HCT116 (cell line): Measurements from ENCODE around the gene ENPEP. TPM values are rescaled to one million over a fixed set of nuclear protein-coding genes. Genes with fewer than 3 reads are reported as not detected.

ENCODE experiments used
- ATAC-seq: fragments of 200-7000 bp; cut with Tn5 transposase; 2 replicates; pipeline ENCODE4 v1.9.1; 2020; ENCODE audit warnings: mild to moderate bottlenecking, moderate library complexity
- BruUV-seq: library from RNA; stranded (reverse); fragments of 400-500 nt; replicated peaks from 2 replicates; lab custom pipeline; 2021; lab: Mats Ljungman, UMichigan
- CTCF ChIA-PET: fragments of 300-600 bp; sonication (Branson Sonifier 250); formaldehyde crosslinking; loops from one replicate; lab custom pipeline; 2021; ENCODE audit warnings: antibody characterized with exemption; lab: Charles Lee
- POLR2A ChIA-PET: fragments of 300-600, 350-600 bp; sonication (Branson Sonifier 250); formaldehyde crosslinking; loops from one replicate; lab custom pipeline; 2021; ENCODE audit warnings: antibody characterized with exemption; lab: Charles Lee
- RAD21 ChIA-PET, 2 experiments: fragments of 300-600 bp; sonication (Branson Sonifier 250); formaldehyde crosslinking; loops; one replicate each; lab custom pipeline; 2023; ENCODE audit warnings: low total read pairs in 2 of 2; ENCODE audit not compliant: uncharacterized antibody in 2 of 2, unreplicated experiment in 2 of 2, low non-redundant PET in 1 of 2; lab: Charles Lee
- DNase-seq: peaks from one replicate; pipeline ENCODE4 v3.0.0-alpha.2; 2010; ENCODE audit warnings: low read depth, low spot score
- H2AFZ ChIP-seq: fragments of 200-600 bp; shearing (Covaris generic), sonication (generic); 2 replicates; pipeline ENCODE4 v1.6.1; 2017; ENCODE audit warnings: low read depth, mixed run types, mixed read lengths, antibody characterized with exemption, low read length; ENCODE audit not compliant: poor library complexity, severe bottlenecking
- H3K27ac ChIP-seq: 2 replicates; pipeline ENCODE4 v1.5.1; 2012; ENCODE audit warnings: low read depth, low read length
- H3K27me3 ChIP-seq: fragments of 200-600 bp; sonication (generic); 2 replicates; pipeline ENCODE4 v1.6.1; 2016; ENCODE audit warnings: mixed run types, low read length, mixed read lengths; ENCODE audit not compliant: insufficient read depth
- H3K36me3 ChIP-seq, 2 experiments: fragments of 200-500 bp in 1 of 2; fragments of 200-600 bp in 1 of 2; sonication (Bioruptor generic) in 1 of 2; sonication (generic) in 1 of 2; 2 replicates each; pipeline versions ENCODE4 v1.5.1 to v1.6.1; 2014 to 2016; ENCODE audit warnings: low read length in 2 of 2, inconsistent platforms in 1 of 2, mixed read lengths in 1 of 2, mixed run types in 1 of 2; ENCODE audit not compliant: insufficient read depth in 2 of 2, control insufficient read depth in 1 of 2
- H3K4me1 ChIP-seq, 2 experiments: fragments of 200-600 bp in 1 of 2; sonication (generic) in 1 of 2; 2 replicates each; pipeline versions ENCODE4 v1.5.1 to v1.6.1; 2012 to 2017; ENCODE audit warnings: low read length in 2 of 2, inconsistent platforms in 1 of 2, mild to moderate bottlenecking in 1 of 2, mixed read lengths in 1 of 2, mixed run types in 1 of 2, moderate library complexity in 1 of 2; ENCODE audit not compliant: insufficient read depth in 2 of 2, control insufficient read depth in 1 of 2
- H3K4me2 ChIP-seq: fragments of 200-600 bp; sonication (generic); 2 replicates; pipeline ENCODE4 v1.6.1; 2017; ENCODE audit warnings: mixed run types, low read length, mixed read lengths
- H3K4me3 ChIP-seq, 2 experiments: fragments of 200-600 bp in 1 of 2; sonication (generic) in 1 of 2; replicated peaks in 1 of 2; 2 replicates each; pipeline ENCODE4 v1.5.1; 2011 to 2016; ENCODE audit warnings: low read length in 2 of 2, control low read depth in 1 of 2, low read depth in 1 of 2, mild to moderate bottlenecking in 1 of 2, mixed read lengths in 1 of 2, mixed run types in 1 of 2
- H3K79me2 ChIP-seq: fragments of 200-600 bp; sonication (generic); 2 replicates; pipeline ENCODE4 v1.6.1; 2017; ENCODE audit warnings: mild to moderate bottlenecking, mixed run types, low read length, moderate library complexity, mixed read lengths; ENCODE audit not compliant: insufficient read depth
- H3K9ac ChIP-seq: fragments of 200-600 bp; sonication (generic); 2 replicates; pipeline ENCODE4 v1.6.1; 2016; ENCODE audit warnings: low read length, mixed read lengths
- H3K9me2 ChIP-seq: fragments of 200-600 bp; sonication (generic), shearing (Covaris generic); 2 replicates; pipeline ENCODE4 v1.6.1; 2017; ENCODE audit warnings: mixed run types, mild to moderate bottlenecking, moderate library complexity; ENCODE audit not compliant: insufficient read depth
- H3K9me3 ChIP-seq, 2 experiments: fragments of 200-500 bp in 1 of 2; fragments of 200-600 bp in 1 of 2; sonication (Bioruptor generic) in 1 of 2; sonication (generic) in 1 of 2; 2 replicates each; pipeline ENCODE4 v1.6.1; 2014 to 2017; ENCODE audit warnings: low read length in 2 of 2, mixed read lengths in 2 of 2, inconsistent platforms in 1 of 2, low read depth in 1 of 2, mild to moderate bottlenecking in 1 of 2, mixed run types in 1 of 2, moderate library complexity in 1 of 2; ENCODE audit not compliant: control insufficient read depth in 1 of 2, insufficient read depth in 1 of 2
- H4K20me1 ChIP-seq: fragments of 200-600 bp; sonication (generic), shearing (Covaris generic); 2 replicates; pipeline ENCODE4 v1.6.1; 2017; ENCODE audit warnings: mixed run types, mild to moderate bottlenecking, moderate library complexity; ENCODE audit not compliant: insufficient read depth
- CBX3 ChIP-seq: IDR thresholded peaks from 2 replicates; pipeline ENCODE4 v1.6.1; 2012; ENCODE audit warnings: low read depth
- CEBPB ChIP-seq: IDR thresholded peaks from 2 replicates; pipeline ENCODE4 v1.6.1; 2012; ENCODE audit warnings: low read depth
- FOSL1 ChIP-seq: IDR thresholded peaks from 2 replicates; pipeline ENCODE4 v1.6.1; 2012; ENCODE audit warnings: low read depth
- JUND ChIP-seq: IDR thresholded peaks from 2 replicates; pipeline ENCODE4 v1.6.1; 2012
- RAD21 ChIP-seq: IDR thresholded peaks from 2 replicates; pipeline ENCODE4 v1.6.1; 2012; ENCODE audit warnings: low read depth, mild to moderate bottlenecking
- REST ChIP-seq: IDR thresholded peaks from 2 replicates; pipeline ENCODE4 v1.6.1; 2012; ENCODE audit warnings: low read depth
- SIN3A ChIP-seq: IDR thresholded peaks from 2 replicates; pipeline ENCODE4 v1.6.1; 2012; ENCODE audit warnings: low read depth
- SP1 ChIP-seq: IDR thresholded peaks from 2 replicates; pipeline ENCODE4 v1.6.1; 2012; ENCODE audit warnings: low read depth
- YY1 ChIP-seq: IDR thresholded peaks from 2 replicates; pipeline ENCODE4 v1.6.1; 2011; ENCODE audit warnings: low read length, low read depth, moderate library complexity, mild to moderate bottlenecking; ENCODE audit not compliant: insufficient replicate concordance; ENCODE audit errors: extremely low read depth
- ZNF274 ChIP-seq: fragments of 200-500 bp; sonication (Bioruptor generic); IDR thresholded peaks from 2 replicates; pipeline ENCODE4 v1.6.1; 2014; ENCODE audit warnings: mild to moderate bottlenecking, low read depth, low read length, inconsistent platforms
- intact Hi-C: fragments of 100-400 bp; cut with micrococcal nuclease; formaldehyde crosslinking; loops from 2 replicates; pipeline ENCODE4 v1.10.0; 2022
- total RNA-seq: library from RNA; stranded (reverse); gene quantifications from one replicate; pipeline ENCODE4 v1.2.1, GENCODE V29; 2021; ENCODE audit not compliant: unreplicated experiment
- TF ChIP-seq, protein P1 (sequence below), 3 experiments: fragments of 200-600 bp in 1 of 3; sonication (generic) in 1 of 3; IDR thresholded peaks in 2 of 3; conservative IDR thresholded peaks in 1 of 3; 2 replicates each; pipeline ENCODE4 v1.5.1; 2012 to 2017; ENCODE audit warnings: low read depth in 2 of 3, low read length in 2 of 3, antibody characterized with exemption in 1 of 3, borderline replicate concordance in 1 of 3, control low read depth in 1 of 3, mild to moderate bottlenecking in 1 of 3, mixed read lengths in 1 of 3, mixed run types in 1 of 3, moderate library complexity in 1 of 3; ENCODE audit not compliant: insufficient read depth in 1 of 3
- TF ChIP-seq, protein P2 (sequence below): IDR thresholded peaks from 2 replicates; pipeline ENCODE4 v1.6.1; 2011; ENCODE audit warnings: mild to moderate bottlenecking, low read length, moderate library complexity; ENCODE audit not compliant: insufficient replicate concordance; ENCODE audit errors: extremely low read depth

ENPEP gene
- total RNA-seq, 1 experiment from 2014 or later, result 4.5 TPM

- no TSS peak for BruUV-seq
- no peaks in the 10 kb centered on the region; the same call in 1 of the 2 replicates for H4K20me1 ChIP-seq
- no peaks in the 10 kb centered on the region for H3K27me3 ChIP-seq
- no peak for DNase-seq
- RAD21 ChIA-PET, result interaction anchor here in 1 of 2 experiments (0.6 kb wide), 1 partner anchor 21 kb away, joined by 3 read pairs; no protein-coding TSS in a partner anchor
- CTCF ChIA-PET, result no interaction called here
- H3K27ac ChIP-seq, result no peak overlapping the region
- no peak overlapping the region for H3K9ac ChIP-seq
- no peaks in the 10 kb centered on the region for H3K9me2 ChIP-seq
- no peak for ATAC-seq
- no peaks in the 10 kb centered on the region for H3K4me1 ChIP-seq
- no peaks in the 10 kb centered on the region for H3K36me3 ChIP-seq
- H3K9me3 ChIP-seq, result no peaks in the 10 kb centered on the region
- H3K4me2 ChIP-seq, result no peak overlapping the region
- POLR2A ChIA-PET, result no interaction called here
- intact Hi-C loops, result no loop called here
- H3K79me2 ChIP-seq, result no peaks in the 10 kb centered on the region
- no peak overlapping the region for H3K4me3 ChIP-seq
- no peak overlapping the region for H2AFZ ChIP-seq
- no peak for TF ChIP-seq CBX3
These were observed 15.7 kb upstream of the ENPEP start for GRCh38 chr4:110460074-110460746.

DNA sequence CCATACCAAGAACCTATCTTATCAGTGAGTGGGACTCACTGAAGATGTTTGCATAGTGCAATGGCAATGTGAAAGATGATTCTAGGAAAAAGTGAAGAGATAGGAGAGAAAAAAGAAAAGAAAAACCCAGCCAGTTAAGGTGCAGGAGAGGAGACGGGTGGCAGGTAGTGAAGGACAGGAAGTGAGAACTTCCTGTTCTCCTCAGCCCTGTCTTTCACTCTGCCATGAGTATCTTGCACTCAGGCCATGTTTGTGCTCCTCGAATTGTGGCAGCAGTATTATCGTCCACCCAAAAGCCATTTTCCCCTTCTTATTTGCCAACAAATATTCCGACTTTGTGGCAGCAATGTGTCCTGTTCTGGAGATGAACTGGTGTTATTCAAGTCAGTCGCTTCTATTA lies 8.6 kb upstream of the ENPEP start:
- Histone ChIP-seq H4K20me1 (no peaks in the 10 kb centered on the region; the same call in 1 of the 2 replicates), H3K9me2 (no peaks in the 10 kb centered on the region), H3K9ac (no peak overlapping the region), H3K79me2 (no peaks in the 10 kb centered on the region), H3K9me3 (no peaks in the 10 kb centered on the region), H3K27ac (no peak overlapping the region), H3K27me3 (no peaks in the 10 kb centered on the region), H2AFZ (no peak overlapping the region), H3K4me1 (no peaks in the 10 kb centered on the region), H3K4me3 (no peak overlapping the region), H3K4me2 (no peak overlapping the region), H3K36me3 (no peaks in the 10 kb centered on the region)
- CTCF ChIA-PET, result no interaction called here
- RAD21 ChIA-PET, result no interaction called here
- ATAC-seq (no peak), DNase-seq (no peak)
- intact Hi-C loops, result no loop called here
- BruUV-seq, result no TSS peak
- POLR2A ChIA-PET, result no interaction called here
- TF ChIP-seq ZNF274 (no peak), FOSL1 (no peak), YY1 (no peak), JUND (no peak), SP1 (no peak), SIN3A (no peak), REST (no peak), CBX3 (no peak), CEBPB (no peak), RAD21 (no peak)
- TF ChIP-seq, protein P1, sequence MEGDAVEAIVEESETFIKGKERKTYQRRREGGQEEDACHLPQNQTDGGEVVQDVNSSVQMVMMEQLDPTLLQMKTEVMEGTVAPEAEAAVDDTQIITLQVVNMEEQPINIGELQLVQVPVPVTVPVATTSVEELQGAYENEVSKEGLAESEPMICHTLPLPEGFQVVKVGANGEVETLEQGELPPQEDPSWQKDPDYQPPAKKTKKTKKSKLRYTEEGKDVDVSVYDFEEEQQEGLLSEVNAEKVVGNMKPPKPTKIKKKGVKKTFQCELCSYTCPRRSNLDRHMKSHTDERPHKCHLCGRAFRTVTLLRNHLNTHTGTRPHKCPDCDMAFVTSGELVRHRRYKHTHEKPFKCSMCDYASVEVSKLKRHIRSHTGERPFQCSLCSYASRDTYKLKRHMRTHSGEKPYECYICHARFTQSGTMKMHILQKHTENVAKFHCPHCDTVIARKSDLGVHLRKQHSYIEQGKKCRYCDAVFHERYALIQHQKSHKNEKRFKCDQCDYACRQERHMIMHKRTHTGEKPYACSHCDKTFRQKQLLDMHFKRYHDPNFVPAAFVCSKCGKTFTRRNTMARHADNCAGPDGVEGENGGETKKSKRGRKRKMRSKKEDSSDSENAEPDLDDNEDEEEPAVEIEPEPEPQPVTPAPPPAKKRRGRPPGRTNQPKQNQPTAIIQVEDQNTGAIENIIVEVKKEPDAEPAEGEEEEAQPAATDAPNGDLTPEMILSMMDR (IDR thresholded peaks at IDR 0.05 in 2 of 3, conservative IDR thresholded peaks at IDR 0.05 in 1 of 3; ENCODE audit: borderline replicate concordance in 1 of 3, insufficient read depth in 1 of 3, low read depth in 2 of 3, low read length in 2 of 3), result no peak
- TF ChIP-seq, protein P2, sequence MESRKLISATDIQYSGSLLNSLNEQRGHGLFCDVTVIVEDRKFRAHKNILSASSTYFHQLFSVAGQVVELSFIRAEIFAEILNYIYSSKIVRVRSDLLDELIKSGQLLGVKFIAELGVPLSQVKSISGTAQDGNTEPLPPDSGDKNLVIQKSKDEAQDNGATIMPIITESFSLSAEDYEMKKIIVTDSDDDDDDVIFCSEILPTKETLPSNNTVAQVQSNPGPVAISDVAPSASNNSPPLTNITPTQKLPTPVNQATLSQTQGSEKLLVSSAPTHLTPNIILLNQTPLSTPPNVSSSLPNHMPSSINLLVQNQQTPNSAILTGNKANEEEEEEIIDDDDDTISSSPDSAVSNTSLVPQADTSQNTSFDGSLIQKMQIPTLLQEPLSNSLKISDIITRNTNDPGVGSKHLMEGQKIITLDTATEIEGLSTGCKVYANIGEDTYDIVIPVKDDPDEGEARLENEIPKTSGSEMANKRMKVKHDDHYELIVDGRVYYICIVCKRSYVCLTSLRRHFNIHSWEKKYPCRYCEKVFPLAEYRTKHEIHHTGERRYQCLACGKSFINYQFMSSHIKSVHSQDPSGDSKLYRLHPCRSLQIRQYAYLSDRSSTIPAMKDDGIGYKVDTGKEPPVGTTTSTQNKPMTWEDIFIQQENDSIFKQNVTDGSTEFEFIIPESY, result no peak
